GM18907 (cell line): Measurements from ENCODE around the gene DDX25.
A peak's percentile ranks its signal among the peaks of the same experiment; 100 is the strongest.
"Not testable (repeated sequence)": the region's sequence is repeated elsewhere in the genome, so short reads cannot be mapped to it uniquely, and the experiment has no call there.

Experiments
- ATAC-seq: cut with Tn5 transposase; IDR thresholded peaks from one replicate; pipeline ENCODE4 v1.9.1; 2021; ENCODE audit warnings: mild to moderate bottlenecking, moderate library complexity; ENCODE audit not compliant: unreplicated experiment

The DDX25 gene

DNA sequence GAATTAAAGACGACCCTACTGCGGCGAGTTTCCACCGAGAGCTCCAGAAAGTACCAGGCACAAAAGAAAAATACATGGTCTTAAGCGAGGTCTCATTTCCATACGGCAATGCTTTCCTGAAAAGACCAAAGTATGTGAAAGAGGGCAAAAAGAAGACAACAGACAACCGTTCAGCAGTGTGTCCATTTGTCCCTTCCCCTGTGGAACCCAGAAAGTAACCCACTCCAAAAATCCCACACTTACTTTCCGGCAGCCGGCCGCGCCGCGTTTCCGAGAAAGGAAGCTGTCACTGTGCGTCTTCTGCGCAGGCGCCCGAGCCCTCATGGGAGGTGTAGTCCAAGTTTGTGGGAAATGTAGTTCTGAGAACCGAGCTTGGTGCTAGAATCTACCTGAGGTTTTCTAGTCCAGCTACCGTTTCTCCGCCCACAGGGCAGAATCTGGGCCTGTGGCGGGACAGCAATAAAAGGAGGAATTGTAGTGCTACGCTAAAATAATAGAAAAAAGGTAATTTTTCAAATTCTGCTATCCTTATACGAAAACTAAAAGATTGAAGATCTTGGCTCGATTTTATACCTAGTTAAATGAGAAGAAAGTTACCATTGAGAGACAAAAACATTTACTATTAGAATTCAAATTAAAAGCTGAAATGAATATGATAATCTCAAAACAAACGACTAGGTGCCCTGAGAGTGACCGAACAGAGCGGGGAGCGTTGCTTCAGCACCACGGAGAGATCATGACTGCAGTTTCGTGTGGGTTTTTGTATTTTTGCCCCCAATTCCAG lies 1.2 kb upstream of the DDX25 start, which contains the start of gene PUS3:
Gene PUS3, minus strand, starts transcription at position 280 of the 784 bp plus-strand sequence. CDS start 6,922 bp downstream, outside the sequence.
- peak; percentile 92 for ATAC-seq

DNA sequence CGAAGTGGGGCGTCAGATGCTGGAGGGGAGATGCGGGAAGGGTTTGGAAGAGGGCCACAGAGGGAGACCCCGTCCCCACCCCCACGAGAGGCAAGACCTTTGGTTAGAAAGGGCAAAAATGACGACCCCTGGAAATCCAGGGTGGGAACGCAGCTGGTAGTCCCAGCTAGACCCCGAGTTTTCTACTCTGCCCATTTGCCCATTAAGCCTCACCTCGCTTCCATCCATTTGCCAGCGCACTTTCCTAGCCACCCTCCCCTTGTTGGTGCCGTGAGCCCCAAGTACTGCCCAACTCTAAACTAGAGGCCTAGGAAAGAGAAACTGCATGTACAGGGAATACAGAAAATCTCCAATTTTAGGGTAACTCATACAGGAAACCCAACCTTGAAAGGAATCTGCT lies 370 bp downstream of the DDX25 start:
- no peak for ATAC-seq

GRCh38 chr11:125910226-125910849 lies 6.0 kb downstream of the DDX25 start:
- no peak for ATAC-seq

DNA sequence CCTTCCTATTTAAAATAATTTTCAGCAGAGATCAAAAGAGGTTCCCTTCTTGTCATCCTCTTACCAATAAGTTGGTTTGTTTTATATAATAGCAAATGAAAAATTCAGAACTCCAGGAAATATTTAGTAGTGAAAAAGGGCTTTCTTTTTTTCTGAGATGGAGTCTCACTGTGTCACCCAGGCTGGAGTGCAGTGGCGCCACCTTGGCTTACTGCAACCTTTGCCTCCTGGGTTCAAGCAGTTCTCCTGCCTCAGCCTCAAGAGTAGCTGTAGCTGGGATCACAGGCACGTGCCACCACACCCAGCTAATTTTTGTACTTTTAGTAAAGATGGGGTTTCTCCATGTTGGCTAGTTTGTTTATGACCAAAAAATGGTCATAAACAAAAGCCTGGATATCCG lies 10.3 kb downstream of the DDX25 start:
- ATAC-seq = not testable (repeated sequence)

DNA sequence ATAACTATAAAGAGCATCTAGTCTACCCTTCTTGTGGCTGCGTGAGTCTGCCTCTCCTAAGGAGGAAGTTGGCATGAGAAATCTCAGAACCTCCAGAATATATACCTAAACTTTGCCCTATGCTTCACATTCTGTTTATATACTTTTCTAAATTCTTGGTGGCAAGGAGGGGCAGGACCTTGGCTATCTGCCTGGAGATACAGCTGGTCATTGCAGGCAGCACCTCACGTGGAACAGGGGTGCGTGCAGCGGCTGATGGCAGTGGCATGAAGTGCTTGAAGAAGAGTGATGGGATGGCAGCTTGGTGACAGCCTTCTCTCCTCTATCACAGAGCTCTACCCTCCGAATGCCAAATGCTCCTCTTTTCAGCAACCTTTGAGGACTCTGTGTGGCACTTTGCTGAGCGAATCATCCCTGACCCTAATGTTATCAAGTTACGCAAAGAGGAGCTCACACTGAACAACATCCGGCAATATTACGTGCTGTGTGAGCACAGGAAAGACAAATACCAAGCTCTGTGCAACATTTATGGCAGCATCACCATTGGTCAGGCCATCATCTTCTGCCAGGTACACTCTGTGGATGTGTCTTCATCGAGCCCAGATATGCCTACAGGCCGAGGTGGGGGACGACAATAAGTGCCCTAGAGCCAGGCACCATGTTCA lies 12.5 kb downstream of the DDX25 start:
- ATAC-seq = no peak

DNA sequence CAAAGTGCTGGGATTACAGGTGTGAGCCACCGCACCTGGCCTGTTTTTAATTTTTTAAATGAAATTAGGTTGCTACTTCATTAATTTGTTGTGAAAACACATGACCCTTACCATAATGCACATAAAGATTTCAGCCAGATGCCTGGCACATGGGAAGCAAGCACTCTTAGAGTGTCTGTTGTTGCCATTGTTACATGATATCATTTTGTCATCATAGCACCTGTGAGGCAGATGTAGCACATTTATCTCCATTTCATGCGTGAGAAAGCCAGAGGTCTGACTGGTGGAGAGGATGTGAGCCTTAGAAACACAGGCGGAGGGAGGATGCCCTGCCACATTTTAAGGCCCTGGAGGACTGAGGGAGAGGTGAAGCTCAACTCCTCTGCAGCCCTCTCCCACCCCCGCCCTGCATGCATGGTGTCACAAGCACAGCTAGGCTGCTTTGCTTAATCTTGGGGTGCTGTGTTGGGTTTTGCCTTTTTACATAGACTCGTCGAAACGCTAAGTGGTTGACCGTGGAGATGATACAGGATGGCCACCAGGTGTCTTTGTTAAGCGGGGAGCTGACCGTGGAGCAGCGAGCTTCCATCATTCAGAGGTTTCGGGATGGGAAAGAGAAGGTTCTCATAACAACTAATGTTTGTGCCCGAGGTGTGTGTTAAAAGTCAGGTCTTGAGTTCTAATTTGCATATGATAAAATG lies 14.0 kb downstream of the DDX25 start:
- ATAC-seq = no peak

DNA sequence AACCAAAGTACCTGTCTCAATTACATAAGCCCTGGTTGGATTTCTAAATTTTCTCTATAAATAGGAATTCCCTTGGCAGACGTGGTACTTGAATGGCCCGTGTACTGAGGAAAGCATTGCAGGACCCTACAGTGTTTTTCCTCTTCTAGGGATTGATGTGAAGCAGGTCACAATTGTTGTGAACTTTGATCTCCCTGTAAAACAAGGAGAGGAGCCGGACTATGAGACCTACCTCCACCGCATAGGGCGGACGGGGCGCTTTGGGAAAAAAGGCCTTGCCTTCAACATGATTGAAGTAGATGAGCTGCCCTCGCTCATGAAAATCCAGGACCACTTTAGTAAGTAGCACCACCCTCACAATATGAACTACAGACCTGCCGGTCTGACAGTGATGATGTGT lies 16.7 kb downstream of the DDX25 start:
- no peak for ATAC-seq

- no peak for ATAC-seq
These were observed 17.8 kb downstream of the DDX25 start for GRCh38 chr11:125922156-125922555.

DNA sequence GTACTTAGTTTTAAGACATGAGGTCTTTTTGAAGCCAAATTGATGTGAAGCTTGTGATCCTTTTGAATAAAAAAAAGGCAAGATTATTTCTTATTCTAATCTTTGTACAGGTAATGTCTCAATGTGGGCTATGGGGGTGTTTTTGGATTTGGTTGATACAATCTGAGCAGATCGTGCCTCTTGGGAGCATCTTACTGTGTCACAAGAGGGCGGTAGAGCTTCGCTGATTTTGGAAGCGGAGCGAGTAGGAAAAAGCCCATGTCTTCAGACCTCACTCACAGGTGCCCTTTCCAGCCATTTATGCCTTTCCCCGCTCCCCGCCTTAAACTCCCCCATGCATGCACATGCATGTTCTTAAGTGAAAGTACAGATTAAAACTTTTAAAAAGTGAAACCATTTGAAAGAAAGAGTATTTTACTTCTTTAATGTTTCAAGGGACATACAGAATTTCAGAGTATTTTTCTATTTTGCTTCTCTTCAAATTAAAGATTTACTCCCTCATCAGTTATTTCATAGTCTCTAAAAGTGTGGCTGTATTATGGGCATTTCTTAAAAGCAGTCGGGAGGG lies 18.8 kb downstream of the DDX25 start:
- ATAC-seq = no peak

- ATAC-seq = no peak
These were observed 19.3 kb downstream of the DDX25 start for GRCh38 chr11:125923633-125924032.

GRCh38 chr11:125924384-125925007 lies 20.2 kb downstream of the DDX25 start:
- no peak for ATAC-seq

- ATAC-seq = no peak
These were observed 21.0 kb downstream of the DDX25 start for GRCh38 chr11:125925247-125925740.

- ATAC-seq = no peak
These were observed 21.5 kb downstream of the DDX25 start for GRCh38 chr11:125925804-125926203.

- no peak for ATAC-seq
These were observed 22.4 kb downstream of the DDX25 start for GRCh38 chr11:125926682-125927081.

- ATAC-seq = no peak
These were observed 25.3 kb downstream of the DDX25 start for GRCh38 chr11:125929445-125930075.

- no peak for ATAC-seq
These were observed 25.8 kb downstream of the DDX25 start for GRCh38 chr11:125930076-125930450.

DNA sequence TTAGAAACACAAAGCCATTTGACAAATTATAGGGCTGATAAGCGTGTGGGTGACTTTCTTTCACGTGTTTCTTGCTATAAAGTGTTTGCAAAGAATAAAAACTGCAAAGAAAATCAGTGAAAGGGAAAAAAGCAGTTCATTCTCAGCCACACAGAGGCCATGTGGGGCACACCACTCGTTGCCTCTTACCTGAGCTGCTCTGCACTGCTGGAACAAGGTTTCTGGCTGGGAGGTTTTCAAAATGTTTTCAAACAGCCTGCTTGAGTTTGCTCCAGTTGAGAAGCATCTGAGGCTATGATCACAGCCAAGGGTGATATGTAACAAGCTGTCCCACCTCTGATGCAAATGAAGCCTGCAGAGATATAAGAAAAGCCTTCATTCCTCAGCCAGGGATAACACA lies 26.8 kb downstream of the DDX25 start:
- no peak for ATAC-seq

DNA sequence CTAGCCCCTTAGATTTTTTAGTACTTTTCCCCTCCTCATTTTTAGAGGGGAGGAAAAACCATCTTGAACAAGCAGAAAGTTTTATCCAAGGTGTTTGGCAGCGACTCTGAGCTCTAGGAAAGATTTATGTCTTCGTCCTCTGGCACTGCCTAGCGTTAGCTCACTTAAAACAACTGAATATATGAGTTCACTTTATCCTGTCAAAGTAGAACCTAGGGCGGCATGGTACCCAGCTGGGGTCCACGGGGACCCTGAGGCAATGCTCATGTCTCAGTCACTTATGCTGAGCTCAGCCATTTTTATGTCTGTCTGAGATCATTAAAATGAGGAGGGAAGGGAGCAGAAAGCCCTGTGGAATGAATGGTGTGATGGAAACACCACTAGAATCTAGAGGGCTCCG lies 27.4 kb downstream of the DDX25 start:
- no peak for ATAC-seq

- no peak for ATAC-seq
These were observed 28.0 kb downstream of the DDX25 start for GRCh38 chr11:125932301-125932700.
